ENCODE results near the gene BIRC3.

Gene BIRC3

GRCh38 chr11:102377891-102378290 is 60.6 kb downstream of the BIRC3 start:
- TF ChIP-seq, protein P1, sequence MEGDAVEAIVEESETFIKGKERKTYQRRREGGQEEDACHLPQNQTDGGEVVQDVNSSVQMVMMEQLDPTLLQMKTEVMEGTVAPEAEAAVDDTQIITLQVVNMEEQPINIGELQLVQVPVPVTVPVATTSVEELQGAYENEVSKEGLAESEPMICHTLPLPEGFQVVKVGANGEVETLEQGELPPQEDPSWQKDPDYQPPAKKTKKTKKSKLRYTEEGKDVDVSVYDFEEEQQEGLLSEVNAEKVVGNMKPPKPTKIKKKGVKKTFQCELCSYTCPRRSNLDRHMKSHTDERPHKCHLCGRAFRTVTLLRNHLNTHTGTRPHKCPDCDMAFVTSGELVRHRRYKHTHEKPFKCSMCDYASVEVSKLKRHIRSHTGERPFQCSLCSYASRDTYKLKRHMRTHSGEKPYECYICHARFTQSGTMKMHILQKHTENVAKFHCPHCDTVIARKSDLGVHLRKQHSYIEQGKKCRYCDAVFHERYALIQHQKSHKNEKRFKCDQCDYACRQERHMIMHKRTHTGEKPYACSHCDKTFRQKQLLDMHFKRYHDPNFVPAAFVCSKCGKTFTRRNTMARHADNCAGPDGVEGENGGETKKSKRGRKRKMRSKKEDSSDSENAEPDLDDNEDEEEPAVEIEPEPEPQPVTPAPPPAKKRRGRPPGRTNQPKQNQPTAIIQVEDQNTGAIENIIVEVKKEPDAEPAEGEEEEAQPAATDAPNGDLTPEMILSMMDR (IDR thresholded peaks at IDR 0.05; ENCODE audit: insufficient read depth, low read length, missing control alignments), result no peak
- ChIA-PET POLR2A (no interaction called here), CTCF (interaction anchor here (5.5 kb wide), 1 partner anchor 14 kb away, joined by 86 read pairs; no protein-coding TSS in a partner anchor)
- no peak overlapping the region for H3K4me3 ChIP-seq (ENCODE audit: low read depth, low read length)
- DNase-seq (ENCODE audit: low read depth, low spot score), result no peak

GRCh38 chr11:102378818-102379217 is 61.5 kb downstream of the BIRC3 start:
- ChIA-PET POLR2A (interaction anchor here (0.6 kb wide), 1 partner anchor 13 kb away, joined by 3 read pairs; no protein-coding TSS in a partner anchor), CTCF (interaction anchor here (1.1 to 5.5 kb wide), 3 partner anchors 11 to 37 kb away, joined by 3 to 86 read pairs (median 4); no protein-coding TSS in a partner anchor)
- TF ChIP-seq, protein P1 (IDR thresholded peaks at IDR 0.05; ENCODE audit: insufficient read depth, low read length, missing control alignments), result no peak
- no peak for DNase-seq (ENCODE audit: low read depth, low spot score)
- no peak overlapping the region for H3K4me3 ChIP-seq (ENCODE audit: low read depth, low read length)

GRCh38 chr11:102382384-102382783 is 65.1 kb downstream of the BIRC3 start:
- H3K4me3 ChIP-seq (ENCODE audit: low read depth, low read length), result no peak overlapping the region
- TF ChIP-seq, protein P1 (IDR thresholded peaks at IDR 0.05; ENCODE audit: insufficient read depth, low read length, missing control alignments), result no peak
- POLR2A ChIA-PET, result no interaction called here
- CTCF ChIA-PET, result interaction anchor here (1.1 to 5.5 kb wide), 2 partner anchors 9 to 284 kb away, joined by 4 to 86 read pairs; no protein-coding TSS in a partner anchor
- no peak for DNase-seq (ENCODE audit: low read depth, low spot score)

DNA sequence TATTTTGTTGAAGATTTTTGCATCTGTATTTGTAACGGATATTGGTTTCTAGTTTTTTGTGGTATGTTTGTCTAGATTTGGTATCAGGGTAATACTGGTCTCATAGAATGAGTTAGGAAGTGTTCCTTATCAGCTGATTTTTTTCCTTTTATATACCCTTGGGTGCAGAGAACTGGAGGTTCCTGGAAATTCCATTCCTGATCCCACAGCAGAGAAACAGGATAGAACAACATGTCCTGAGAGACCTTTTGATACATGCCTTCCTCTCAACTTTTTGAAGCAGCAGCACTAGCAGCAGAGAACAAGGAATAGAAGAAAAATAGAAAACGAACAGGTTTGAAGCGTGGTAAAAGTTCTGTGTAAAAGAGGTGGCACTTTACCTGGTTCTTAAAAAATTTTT is 66.6 kb downstream of the BIRC3 start:
- no peak for DNase-seq (ENCODE audit: low read depth, low spot score)
- TF ChIP-seq, protein P1 (IDR thresholded peaks at IDR 0.05; ENCODE audit: insufficient read depth, low read length, missing control alignments), result no peak
- POLR2A ChIA-PET, result no interaction called here
- no peak overlapping the region for H3K4me3 ChIP-seq (ENCODE audit: low read depth, low read length)
- CTCF ChIA-PET, result interaction anchor here (0.9 to 1.9 kb wide), 3 partner anchors 10 to 23 kb away, joined by 3 to 8 read pairs (median 5); no protein-coding TSS in a partner anchor

- no peak for DNase-seq (ENCODE audit: low read depth, low spot score)
- CTCF ChIA-PET, result interaction anchor here (0.8 to 1.9 kb wide), 5 partner anchors 9 to 282 kb away, joined by 3 to 8 read pairs (median 4); no protein-coding TSS in a partner anchor
- TF ChIP-seq, protein P1 (IDR thresholded peaks at IDR 0.05; ENCODE audit: insufficient read depth, low read length, missing control alignments), result no peak
- no peak overlapping the region for H3K4me3 ChIP-seq (ENCODE audit: low read depth, low read length)
- POLR2A ChIA-PET, result no interaction called here
Observed at GRCh38 chr11:102384419-102385079, 67.3 kb downstream of the BIRC3 start.
